Thyroid gland (tissue), 4 donors: ENCODE data around the gene ABLIM1. TPM values are rescaled to one million over a fixed set of nuclear protein-coding genes. Genes with fewer than 3 reads are reported as not detected.
A peak's percentile ranks its signal among the peaks of the same experiment; 100 is the strongest.

Experiments
- DNase-seq, 2 donors: peaks; one replicate each; pipeline ENCODE4 v3.0.0-alpha.2; 2019
- H3K27ac ChIP-seq, 3 donors: fragments of 200-600 bp; sonication (generic); 1 replicate in 2 of 3; 2 replicates in 1 of 3; pipeline ENCODE4 v1.5.1; 2016 to 2019; ENCODE audit warnings: mild to moderate bottlenecking in 1 of 3, moderate library complexity in 1 of 3
- H3K27me3 ChIP-seq: fragments of 200-600 bp; sonication (generic); one replicate; pipeline ENCODE4 v1.5.1; 2019
- H3K36me3 ChIP-seq, 2 donors: fragments of 200-600 bp; sonication (generic); one replicate each; pipeline ENCODE4 v1.5.1; 2016 to 2019
- H3K4me1 ChIP-seq, 2 donors: fragments of 200-600 bp; sonication (generic); one replicate each; pipeline ENCODE4 v1.5.1; 2017 to 2019
- H3K4me3 ChIP-seq, 3 donors: fragments of 200-600 bp; sonication (generic); replicated peaks in 1 of 3; 1 replicate in 2 of 3; 2 replicates in 1 of 3; pipeline ENCODE4 v1.5.1; 2016; ENCODE audit warnings: mild to moderate bottlenecking in 1 of 3
- H3K9me3 ChIP-seq: fragments of 200-600 bp; sonication (generic); one replicate; pipeline ENCODE4 v1.5.1; 2017
- CTCF ChIP-seq, 6 experiments: fragments of 200-600 bp in 3 of 6; fragments of 450-650 bp in 3 of 6; sonication (generic) in 3 of 6; IDR thresholded peaks; one replicate each; pipeline ENCODE4 v1.5.1; 2016 to 2019; ENCODE audit warnings: antibody characterized with exemption in 6 of 6, mild to moderate bottlenecking in 2 of 6, inconsistent platforms in 1 of 6, moderate library complexity in 1 of 6
- POLR2A ChIP-seq, 2 donors: fragments of 450-650 bp; IDR thresholded peaks; one replicate each; pipeline ENCODE4 v1.6.1; 2017; ENCODE audit warnings: antibody characterized with exemption in 2 of 2, mild to moderate bottlenecking in 2 of 2, moderate library complexity in 1 of 2
- WGBS, 2 donors: methylation state at CpG; one replicate each; pipeline ENCODE4 v1.1.5; 2017; 5-methylcytosine and 5-hydroxymethylcytosine counted together
- intact Hi-C: fragments of 100-400 bp; cut with DNase I; formaldehyde crosslinking; loops from one replicate; pipeline ENCODE4 v1.15.1; 2023
- total RNA-seq, 4 donors: library from RNA; depleted of rRNA; stranded (reverse); fragments of >200 nt; gene quantifications; one replicate each; pipeline ENCODE4 v1.2.3, GENCODE V29; 2016

The ABLIM1 gene
- total RNA-seq, 4 donors from 2014 or later, result 225 to 404 (median 382) TPM

- WGBS, 2 donors, result 6 to 15% methylated on average over 5 of the region's 5 CpGs
- H3K4me1 ChIP-seq, result peaks cover 15 to 39% of the 10 kb centered on the region in 2 donors
- intact Hi-C loops, result no loop called here
- no peaks in the 10 kb centered on the region for H3K36me3 ChIP-seq
- TF ChIP-seq POLR2A (IDR thresholded peaks at IDR 0.05), result no peak
- TF ChIP-seq CTCF (IDR thresholded peaks at IDR 0.05), result no peak
- peak overlapping the region; percentile 85 to 98 (median 86) for H3K27ac ChIP-seq
- no peaks in the 10 kb centered on the region for H3K27me3 ChIP-seq
- peak overlapping the region; percentile 7 to 53 (median 41) for H3K4me3 ChIP-seq
- H3K9me3 ChIP-seq, result no peaks in the 10 kb centered on the region
- DNase-seq, result no peak
These were observed 132.0 kb downstream of the ABLIM1 start for GRCh38 chr10:114526126-114526503.

GRCh38 chr10:114525368-114525949, 132.6 kb downstream of the ABLIM1 start:
- H3K27me3 ChIP-seq, result no peaks in the 10 kb centered on the region
- 24 to 29% methylated on average over 8 of the region's 8 CpGs for WGBS, 2 donors
- DNase-seq, result peak; percentile 43 to 55
- H3K36me3 ChIP-seq, result no peaks in the 10 kb centered on the region
- peak overlapping the region; percentile 85 to 98 (median 86) for H3K27ac ChIP-seq
- intact Hi-C loops, result no loop called here
- H3K4me3 ChIP-seq, result peak overlapping the region in 2 of 3 donors; percentile 41 to 53
- peak in 1 of 2 donors; percentile 50 for TF ChIP-seq POLR2A (IDR thresholded peaks at IDR 0.05)
- no peak for TF ChIP-seq CTCF (IDR thresholded peaks at IDR 0.05)
- no peaks in the 10 kb centered on the region for H3K9me3 ChIP-seq
- peaks cover 15 to 44% of the 10 kb centered on the region in 2 donors for H3K4me1 ChIP-seq

- H3K4me3 ChIP-seq, result no peak overlapping the region
- TF ChIP-seq POLR2A (IDR thresholded peaks at IDR 0.05) (no peak), CTCF (IDR thresholded peaks at IDR 0.05) (no peak)
- intact Hi-C loops, result no loop called here
- no peaks in the 10 kb centered on the region for H3K27me3 ChIP-seq
- no peak for DNase-seq
- peaks cover 30 to 60% of the 10 kb centered on the region in 2 donors for H3K4me1 ChIP-seq
- no peaks in the 10 kb centered on the region for H3K9me3 ChIP-seq
- 93 to 95% methylated on average over 3 of the region's 3 CpGs for whole genome bisulfite sequencing, 2 donors
- peak overlapping the region in 2 of 3 donors; percentile 85 to 98 for H3K27ac ChIP-seq
- no peaks in the 10 kb centered on the region for H3K36me3 ChIP-seq
These were observed 134.2 kb downstream of the ABLIM1 start for GRCh38 chr10:114523876-114524275.

- DNase-seq, result no peak
- H3K27ac ChIP-seq, result peak overlapping the region in 1 of 3 donors; percentile 91
These were observed 136.8 kb downstream of the ABLIM1 start for GRCh38 chr10:114521255-114521654.

More at GRCh38 chr10:114521255-114521654, 136.8 kb downstream of the ABLIM1 start:
- peaks cover 48 to 85% of the 10 kb centered on the region in 2 donors for H3K4me1 ChIP-seq
- no peaks in the 10 kb centered on the region for H3K27me3 ChIP-seq
- WGBS, 2 donors, result 96% methylated on average over 3 of the region's 3 CpGs
- H3K4me3 ChIP-seq, result no peak overlapping the region
- no peaks in the 10 kb centered on the region for H3K9me3 ChIP-seq
- intact Hi-C loops, result no loop called here
- no peak for TF ChIP-seq POLR2A (IDR thresholded peaks at IDR 0.05)
- TF ChIP-seq CTCF (IDR thresholded peaks at IDR 0.05), result no peak
- H3K36me3 ChIP-seq, result no peaks in the 10 kb centered on the region
